Trophoblast cell (in vitro differentiated cells and primary cell): ENCODE results near the gene FGF1. TPM values are rescaled to one million over a fixed set of nuclear protein-coding genes. Genes with fewer than 3 reads are reported as not detected.

Experiments used
- DNase-seq, 2 donors: peaks; one replicate each; pipeline ENCODE4 v3.0.0-alpha.2; 2016
- H2AFZ ChIP-seq: 2 replicates; pipeline ENCODE4 v1.6.1; 2013; ENCODE audit warnings: low read length, moderate library complexity, mild to moderate bottlenecking; ENCODE audit not compliant: insufficient read depth, poor library complexity
- H2AK5ac ChIP-seq: 2 replicates; pipeline ENCODE4 v1.6.1; 2013; ENCODE audit warnings: mild to moderate bottlenecking, low read length
- H2BK120ac ChIP-seq: 2 replicates; pipeline ENCODE4 v1.6.1; 2013; ENCODE audit warnings: low read length, mild to moderate bottlenecking, moderate library complexity; ENCODE audit not compliant: insufficient read depth, poor library complexity
- H2BK12ac ChIP-seq: 2 replicates; pipeline ENCODE4 v1.6.1; 2013; ENCODE audit warnings: mild to moderate bottlenecking, low read length, moderate library complexity
- H2BK5ac ChIP-seq: 2 replicates; pipeline ENCODE4 v1.6.1; 2013; ENCODE audit warnings: low read length, low read depth, moderate library complexity, mild to moderate bottlenecking; ENCODE audit not compliant: poor library complexity
- H3K14ac ChIP-seq: 2 replicates; pipeline ENCODE4 v1.6.1; 2013; ENCODE audit warnings: mild to moderate bottlenecking, low read length
- H3K18ac ChIP-seq: 2 replicates; pipeline ENCODE4 v1.6.1; 2013; ENCODE audit warnings: mild to moderate bottlenecking, low read length
- H3K23ac ChIP-seq: 2 replicates; pipeline ENCODE4 v1.6.1; 2013; ENCODE audit warnings: low read length
- H3K27ac ChIP-seq: 2 replicates; pipeline ENCODE4 v1.5.1; 2013; ENCODE audit warnings: low read depth, mild to moderate bottlenecking, inconsistent platforms, low read length, moderate library complexity
- H3K27me3 ChIP-seq: 2 replicates; pipeline ENCODE4 v1.6.1; 2013; ENCODE audit warnings: inconsistent platforms, mild to moderate bottlenecking, low read length, moderate library complexity; ENCODE audit not compliant: insufficient read depth
- H3K36me3 ChIP-seq, 2 experiments: 1 replicate in 1 of 2; 2 replicates in 1 of 2; pipeline ENCODE4 v1.6.1; 2013; ENCODE audit warnings: low read length in 2 of 2, mild to moderate bottlenecking in 2 of 2, moderate library complexity in 1 of 2; ENCODE audit not compliant: insufficient read depth in 2 of 2, control insufficient read depth in 1 of 2
- H3K4ac ChIP-seq: 2 replicates; pipeline ENCODE4 v1.6.1; 2013; ENCODE audit warnings: low read depth, mild to moderate bottlenecking, low read length, moderate library complexity
- H3K4me1 ChIP-seq, 2 experiments: 1 replicate in 1 of 2; 2 replicates in 1 of 2; pipeline ENCODE4 v1.6.1; 2013; ENCODE audit warnings: low read length in 2 of 2, mild to moderate bottlenecking in 2 of 2, moderate library complexity in 1 of 2; ENCODE audit not compliant: insufficient read depth in 2 of 2, control insufficient read depth in 1 of 2
- H3K4me2 ChIP-seq: 2 replicates; pipeline ENCODE4 v1.6.1; 2013; ENCODE audit warnings: inconsistent platforms, mild to moderate bottlenecking, low read length, moderate library complexity
- H3K4me3 ChIP-seq: 2 replicates; pipeline ENCODE4 v1.5.1; 2013; ENCODE audit warnings: mild to moderate bottlenecking, low read depth, low read length, inconsistent platforms
- H3K79me1 ChIP-seq: one replicate; pipeline ENCODE4 v1.6.1; 2013; ENCODE audit warnings: low read length
- H3K79me2 ChIP-seq: 2 replicates; pipeline ENCODE4 v1.6.1; 2013; ENCODE audit warnings: low read length, mild to moderate bottlenecking; ENCODE audit not compliant: control insufficient read depth, insufficient read depth, poor library complexity
- H3K9ac ChIP-seq: 2 replicates; pipeline ENCODE4 v1.6.1; 2013; ENCODE audit warnings: mild to moderate bottlenecking, low read length
- H3K9me3 ChIP-seq: 2 replicates; pipeline ENCODE4 v1.6.1; 2013; ENCODE audit warnings: low read depth, mild to moderate bottlenecking, control low read depth, inconsistent platforms, low read length; ENCODE audit not compliant: insufficient read depth
- H4K12ac ChIP-seq: 2 replicates; pipeline ENCODE4 v1.6.1; 2013; ENCODE audit warnings: low read depth, mild to moderate bottlenecking, low read length, moderate library complexity
- H4K8ac ChIP-seq: 2 replicates; pipeline ENCODE4 v1.6.1; 2013; ENCODE audit warnings: low read depth, mild to moderate bottlenecking, low read length, moderate library complexity
- H4K91ac ChIP-seq: one replicate; pipeline ENCODE4 v1.6.1; 2013; ENCODE audit warnings: low read depth, mild to moderate bottlenecking, low read length, moderate library complexity
- WGBS: extraction: QIAGEN DNeasy Blood & Tissue Kit; methylation state at CpG from one replicate; pipeline ENCODE4 v1.1.7; 2013; ENCODE audit warnings: missing lambda C conversion rate; ENCODE audit not compliant: insufficient read length, insufficient coverage; ENCODE audit errors: extremely low coverage; 5-methylcytosine and 5-hydroxymethylcytosine counted together
- polyA plus RNA-seq: library from polyadenylated mRNA; stranded (reverse); fragments of 200-250 nt; gene quantifications from 2 replicates; pipeline ENCODE4 v1.2.3, GENCODE V29; 2013

The FGF1 gene
- polyA plus RNA-seq: 3.8 and 5.4 TPM in 2 replicates

GRCh38 chr5:142685418-142686209 is at the start of gene FGF1:
Gene FGF1 (minus strand): TSS chr5:142686090. CDS start chr5:142614127, 71,963 bp downstream.
- Histone ChIP-seq H3K4me1 (peaks cover 8% of the 10 kb centered on the region in 2 experiments), H3K18ac (no peak within 1 kb of the TSS), H3K79me1 (no peaks in the 10 kb centered on the region), H3K4ac (no peak within 1 kb of the TSS), H3K27me3 (no peaks in the 10 kb centered on the region), H3K4me3 (no peak within 1 kb of the TSS), H3K79me2 (no peaks in the 10 kb centered on the region), H3K9me3 (no peaks in the 10 kb centered on the region), H3K23ac (no peak within 1 kb of the TSS), H4K8ac (no peak within 1 kb of the TSS), H3K27ac (no peak within 1 kb of the TSS), H4K12ac (no peak within 1 kb of the TSS), H2BK5ac (no peak within 1 kb of the TSS), H2BK12ac (no peak within 1 kb of the TSS), H2AK5ac (no peak within 1 kb of the TSS), H4K91ac (no peak within 1 kb of the TSS), H2BK120ac (no peak within 1 kb of the TSS), H3K36me3 (no peaks in the 10 kb centered on the region), H3K9ac (no peak within 1 kb of the TSS), H2AFZ (no peak within 1 kb of the TSS), H3K4me2 (no peak within 1 kb of the TSS), H3K14ac (no peak within 1 kb of the TSS)
- no CpG with 5 or more reads among the region's 12 CpGs for WGBS
- DNase-seq: peak in 1 of 2 donors; percentile 23

GRCh38 chr5:142727735-142728047 is 41.8 kb upstream of the FGF1 start:
- Histone ChIP-seq H2AFZ (no peak overlapping the region), H3K18ac (no peak overlapping the region), H3K79me1 (no peaks in the 10 kb centered on the region), H3K36me3 (no peaks in the 10 kb centered on the region), H4K8ac (no peak overlapping the region), H3K4me2 (no peak overlapping the region), H3K27ac (no peak overlapping the region), H3K23ac (no peak overlapping the region), H2BK12ac (no peak overlapping the region), H3K27me3 (no peaks in the 10 kb centered on the region), H3K4me1 (no peaks in the 10 kb centered on the region), H3K9ac (no peak overlapping the region), H3K4ac (no peak overlapping the region), H4K12ac (no peak overlapping the region), H2AK5ac (no peak overlapping the region), H2BK5ac (no peak overlapping the region), H2BK120ac (no peak overlapping the region), H3K9me3 (peaks cover 2% of the 10 kb centered on the region), H3K14ac (no peak overlapping the region), H4K91ac (no peak overlapping the region), H3K4me3 (no peak overlapping the region), H3K79me2 (no peaks in the 10 kb centered on the region)
- no peak for DNase-seq
- WGBS: no CpG with 5 or more reads among the region's 2 CpGs

- no peak overlapping the region for H3K4me3 ChIP-seq
- no peak overlapping the region for H2AK5ac ChIP-seq
- H3K27ac ChIP-seq: no peak overlapping the region
- no peak overlapping the region for H2BK12ac ChIP-seq
- H3K79me2 ChIP-seq: no peaks in the 10 kb centered on the region
- no peak overlapping the region for H4K8ac ChIP-seq
- no CpG with 5 or more reads among the region's 2 CpGs for WGBS
- no peaks in the 10 kb centered on the region for H3K27me3 ChIP-seq
- H3K14ac ChIP-seq: no peak overlapping the region
- H3K9ac ChIP-seq: no peak overlapping the region
- no peak overlapping the region for H3K4ac ChIP-seq
- no peak overlapping the region for H3K18ac ChIP-seq
- no peak overlapping the region for H3K23ac ChIP-seq
- no peaks in the 10 kb centered on the region for H3K79me1 ChIP-seq
- peak in 1 of 2 donors; percentile 51 for DNase-seq
- no peak overlapping the region for H4K12ac ChIP-seq
- no peak overlapping the region for H2BK5ac ChIP-seq
- no peak overlapping the region for H2BK120ac ChIP-seq
- H4K91ac ChIP-seq: no peak overlapping the region
- no peaks in the 10 kb centered on the region for H3K36me3 ChIP-seq
- H3K9me3 ChIP-seq: peaks cover 2% of the 10 kb centered on the region
- no peaks in the 10 kb centered on the region for H3K4me1 ChIP-seq
- no peak overlapping the region for H2AFZ ChIP-seq
- no peak overlapping the region for H3K4me2 ChIP-seq
Observed at GRCh38 chr5:142726188-142726731, 40.4 kb upstream of the FGF1 start.

GRCh38 chr5:142725231-142726187 is 39.6 kb upstream of the FGF1 start:
- no CpG with 5 or more reads among the region's 4 CpGs for WGBS
- no peak overlapping the region for H3K4me2 ChIP-seq

More at GRCh38 chr5:142725231-142726187, 39.6 kb upstream of the FGF1 start:
- H2AFZ ChIP-seq: no peak overlapping the region
- H3K4ac ChIP-seq: no peak overlapping the region
- no peak overlapping the region for H3K27ac ChIP-seq
- H2BK120ac ChIP-seq: no peak overlapping the region
- no peak overlapping the region for H3K4me3 ChIP-seq
- H3K9ac ChIP-seq: no peak overlapping the region
- no peak overlapping the region for H4K91ac ChIP-seq
- H3K4me1 ChIP-seq: peaks cover 0 to 5% of the 10 kb centered on the region in 2 experiments
- peaks cover 2% of the 10 kb centered on the region for H3K9me3 ChIP-seq
- no peak overlapping the region for H3K14ac ChIP-seq
- no peak overlapping the region for H3K18ac ChIP-seq
- DNase-seq: peak; percentile 32 to 88
- no peak overlapping the region for H4K12ac ChIP-seq
- no peak overlapping the region for H2AK5ac ChIP-seq
- H3K36me3 ChIP-seq: no peaks in the 10 kb centered on the region
- H3K23ac ChIP-seq: no peak overlapping the region
- no peaks in the 10 kb centered on the region for H3K27me3 ChIP-seq
- no peaks in the 10 kb centered on the region for H3K79me2 ChIP-seq
- no peak overlapping the region for H4K8ac ChIP-seq
- H2BK12ac ChIP-seq: no peak overlapping the region
- H2BK5ac ChIP-seq: no peak overlapping the region
- H3K79me1 ChIP-seq: no peaks in the 10 kb centered on the region
